Loucy (cell line): Measurements from ENCODE around the gene FUT7.

Source experiments
- EZH2phosphoT487 ChIP-seq: fragments of 200-600 bp; IDR thresholded peaks from 2 replicates; pipeline ENCODE4 v1.6.1; 2018; ENCODE audit warnings: antibody characterized with exemption, mild to moderate bottlenecking, moderate library complexity, borderline replicate concordance
- TF ChIP-seq, protein P1 (sequence below): fragments of 200-600 bp; sonication (generic); conservative IDR thresholded peaks from 2 replicates; pipeline ENCODE4 v1.5.1; 2014; ENCODE audit warnings: mild to moderate bottlenecking, antibody characterized with exemption, low read length

DNA sequence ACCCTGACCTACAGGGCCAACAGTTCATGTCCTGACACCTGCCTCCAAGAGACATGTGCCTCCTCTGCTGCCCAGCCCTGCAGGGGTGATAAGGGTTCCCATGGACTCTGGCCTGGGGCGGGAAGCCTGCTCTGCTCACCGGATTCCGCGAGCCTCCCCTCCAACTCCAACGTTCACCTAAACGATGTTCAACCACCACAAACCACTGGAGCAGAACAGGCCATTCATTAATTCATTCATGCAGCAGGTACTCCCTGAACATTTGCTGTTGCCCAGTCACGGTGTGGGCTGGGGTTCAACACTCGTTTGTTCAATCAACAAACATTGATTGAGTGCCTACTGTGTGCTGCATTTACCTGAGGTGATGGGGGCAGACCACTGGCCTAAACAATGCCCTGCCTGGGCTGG lies 42.1 kb upstream of the FUT7 start:
- TF ChIP-seq, protein P1, sequence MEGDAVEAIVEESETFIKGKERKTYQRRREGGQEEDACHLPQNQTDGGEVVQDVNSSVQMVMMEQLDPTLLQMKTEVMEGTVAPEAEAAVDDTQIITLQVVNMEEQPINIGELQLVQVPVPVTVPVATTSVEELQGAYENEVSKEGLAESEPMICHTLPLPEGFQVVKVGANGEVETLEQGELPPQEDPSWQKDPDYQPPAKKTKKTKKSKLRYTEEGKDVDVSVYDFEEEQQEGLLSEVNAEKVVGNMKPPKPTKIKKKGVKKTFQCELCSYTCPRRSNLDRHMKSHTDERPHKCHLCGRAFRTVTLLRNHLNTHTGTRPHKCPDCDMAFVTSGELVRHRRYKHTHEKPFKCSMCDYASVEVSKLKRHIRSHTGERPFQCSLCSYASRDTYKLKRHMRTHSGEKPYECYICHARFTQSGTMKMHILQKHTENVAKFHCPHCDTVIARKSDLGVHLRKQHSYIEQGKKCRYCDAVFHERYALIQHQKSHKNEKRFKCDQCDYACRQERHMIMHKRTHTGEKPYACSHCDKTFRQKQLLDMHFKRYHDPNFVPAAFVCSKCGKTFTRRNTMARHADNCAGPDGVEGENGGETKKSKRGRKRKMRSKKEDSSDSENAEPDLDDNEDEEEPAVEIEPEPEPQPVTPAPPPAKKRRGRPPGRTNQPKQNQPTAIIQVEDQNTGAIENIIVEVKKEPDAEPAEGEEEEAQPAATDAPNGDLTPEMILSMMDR = no peak
- no peak for TF ChIP-seq EZH2phosphoT487
